Kidney (tissue), 14 donors: Measurements from ENCODE around the gene CYS1. TPM values are rescaled to one million over a fixed set of nuclear protein-coding genes. Genes with fewer than 3 reads are reported as not detected.

Source experiments
- DNase-seq, 5 donors: peaks; one replicate each; pipeline ENCODE4 v3.0.0-alpha.2; 2013 to 2020
- FAIRE-seq: peaks from 2 replicates; lab custom pipeline; 2012; peaks lifted over from hg19 to GRCh38; lab: Jason Lieb, UNC
- H3K27ac ChIP-seq, 2 donors: one replicate each; pipeline ENCODE4 v1.7.0; 2013; ENCODE audit warnings: low read depth in 2 of 2, low read length in 2 of 2, inconsistent platforms in 1 of 2
- H3K27me3 ChIP-seq: one replicate; pipeline ENCODE4 v1.7.1; 2013; ENCODE audit warnings: low read length, inconsistent platforms; ENCODE audit not compliant: control insufficient read depth, insufficient read depth
- H3K36me3 ChIP-seq, 3 donors: one replicate each; pipeline versions ENCODE4 v1.7.0 to v1.7.1; 2013; ENCODE audit warnings: low read length in 3 of 3, control low read depth in 1 of 3, inconsistent platforms in 1 of 3; ENCODE audit not compliant: insufficient read depth in 3 of 3, control insufficient read depth in 2 of 3
- H3K4me1 ChIP-seq, 3 donors: one replicate each; pipeline versions ENCODE4 v1.7.0 to v1.7.1; 2013; ENCODE audit warnings: low read length in 3 of 3, inconsistent platforms in 1 of 3, low read depth in 1 of 3; ENCODE audit not compliant: control insufficient read depth in 2 of 3, insufficient read depth in 2 of 3
- H3K4me3 ChIP-seq, 3 donors: one replicate each; pipeline versions ENCODE4 v1.7.0 to v1.8.1; 2013; ENCODE audit warnings: low read length in 3 of 3, control low read depth in 1 of 3, inconsistent platforms in 1 of 3
- H3K9ac ChIP-seq, 3 donors: one replicate each; pipeline versions ENCODE4 v1.7.0 to v1.7.1; 2013; ENCODE audit warnings: low read length in 3 of 3, control low read depth in 1 of 3, inconsistent platforms in 1 of 3
- H3K9me3 ChIP-seq, 3 donors: one replicate each; pipeline versions ENCODE4 v1.7.0 to v1.7.1; 2013; ENCODE audit warnings: low read length in 3 of 3, control low read depth in 1 of 3, inconsistent platforms in 1 of 3; ENCODE audit not compliant: control insufficient read depth in 2 of 3, insufficient read depth in 1 of 3
- CTCF ChIP-seq: IDR thresholded peaks from 3 replicates; pipeline ENCODE4 v1.5.1; 2012; ENCODE audit warnings: mild to moderate bottlenecking, moderate library complexity, borderline replicate concordance; ENCODE audit not compliant: insufficient read depth; ENCODE audit errors: extremely low read depth
- intact Hi-C: fragments of 100-400 bp; cut with DNase I; formaldehyde crosslinking; loops from one replicate; pipeline ENCODE4 v1.11.1; 2022
- polyA plus RNA-seq: library from polyadenylated mRNA; stranded (reverse); fragments of 350-450 nt; fragmentation: Illumina TruSeq; extraction: RNeasy Lipid Tissue Mini Kit (QIAGEN cat#74804); gene quantifications from one replicate; pipeline ENCODE4 v1.2.3, GENCODE V29; 2014; ENCODE audit warnings: low read depth, low replicate concordance; ENCODE audit not compliant: insufficient read depth
- total RNA-seq: library from RNA; stranded (reverse); fragmentation: NEBNext Ultra II Directional; extraction: Animal tissue kit (Norgen Biotek cat#: 25700); gene quantifications from one replicate; pipeline ENCODE4 v1.2.1, GENCODE V29; 2021
- donor health status: control.
- donor health status: control.
- donor health status: control.
- donor health status: control.
- donor health status: control.
- donor health status: DM: yes; HTN: yes; CAD: no.
- donor health status: Normal renal cell carcinoma (clear cell type).

Gene CYS1
- total and polyA plus RNA-seq, 2 donors from 2014 or later, result 245 to 276 TPM

GRCh38 chr2:10073706-10074105, 6.5 kb downstream of the CYS1 start:
- H3K36me3 ChIP-seq, result peaks cover 0 to 4% (median 0%) of the 10 kb centered on the region in 3 donors
- FAIRE-seq (no peak), DNase-seq (peak in 1 of 5 donors; percentile 47)
- peaks cover 0 to 33% (median 23%) of the 10 kb centered on the region in 3 donors for H3K4me1 ChIP-seq
- H3K9me3 ChIP-seq, result no peaks in the 10 kb centered on the region
- H3K27me3 ChIP-seq, result no peaks in the 10 kb centered on the region
- intact Hi-C loops, result loop anchor here (10.0 kb wide), 1 partner anchor 361 kb away; no protein-coding TSS in a partner anchor
- peak overlapping the region; percentile 16 to 65 for H3K27ac ChIP-seq
- H3K9ac ChIP-seq, result peak overlapping the region in 1 of 3 donors; percentile 58
- peak overlapping the region in 1 of 3 donors; percentile 32 for H3K4me3 ChIP-seq
- TF ChIP-seq CTCF, result no peak

- intact Hi-C loops, result loop anchor here (10.0 kb wide), 1 partner anchor 362 kb away; no protein-coding TSS in a partner anchor
- peaks cover 0 to 4% (median 0%) of the 10 kb centered on the region in 3 donors for H3K36me3 ChIP-seq
- FAIRE-seq, result no peak
- DNase-seq, result peak; percentile 91 to 95 (median 93)
- peak overlapping the region in 2 of 3 donors; percentile 32 to 40 for H3K4me3 ChIP-seq
- peaks cover 0 to 27% (median 23%) of the 10 kb centered on the region in 3 donors for H3K4me1 ChIP-seq
- H3K9ac ChIP-seq, result peak overlapping the region in 1 of 3 donors; percentile 58
- TF ChIP-seq CTCF, result peak; percentile 96
- peak overlapping the region in 1 of 2 donors; percentile 51 for H3K27ac ChIP-seq
- no peaks in the 10 kb centered on the region for H3K27me3 ChIP-seq
- no peaks in the 10 kb centered on the region for H3K9me3 ChIP-seq
Observed at GRCh38 chr2:10072656-10073480, 7.3 kb downstream of the CYS1 start.

- no peak overlapping the region for H3K4me3 ChIP-seq
- H3K4me1 ChIP-seq, result peaks cover 0 to 23% (median 15%) of the 10 kb centered on the region in 3 donors
- no peaks in the 10 kb centered on the region for H3K27me3 ChIP-seq
- H3K36me3 ChIP-seq, result peaks cover 0 to 4% (median 0%) of the 10 kb centered on the region in 3 donors
- no peaks in the 10 kb centered on the region for H3K9me3 ChIP-seq
- no peak overlapping the region for H3K27ac ChIP-seq
- DNase-seq (peak in 1 of 5 donors; percentile 57), FAIRE-seq (no peak)
- no peak overlapping the region for H3K9ac ChIP-seq
- intact Hi-C loops, result loop anchor here (10.0 kb wide), 1 partner anchor 363 kb away; no protein-coding TSS in a partner anchor
- no peak for TF ChIP-seq CTCF
Observed at GRCh38 chr2:10071595-10071994, 8.6 kb downstream of the CYS1 start.
